ENCODE measurements around the gene RANGAP1. TPM values are rescaled to one million over a fixed set of nuclear protein-coding genes. Genes with fewer than 3 reads are reported as not detected.

RANGAP1 gene
- total RNA-seq, 2 experiments from 2014 or later: 108 to 119 TPM

DNA sequence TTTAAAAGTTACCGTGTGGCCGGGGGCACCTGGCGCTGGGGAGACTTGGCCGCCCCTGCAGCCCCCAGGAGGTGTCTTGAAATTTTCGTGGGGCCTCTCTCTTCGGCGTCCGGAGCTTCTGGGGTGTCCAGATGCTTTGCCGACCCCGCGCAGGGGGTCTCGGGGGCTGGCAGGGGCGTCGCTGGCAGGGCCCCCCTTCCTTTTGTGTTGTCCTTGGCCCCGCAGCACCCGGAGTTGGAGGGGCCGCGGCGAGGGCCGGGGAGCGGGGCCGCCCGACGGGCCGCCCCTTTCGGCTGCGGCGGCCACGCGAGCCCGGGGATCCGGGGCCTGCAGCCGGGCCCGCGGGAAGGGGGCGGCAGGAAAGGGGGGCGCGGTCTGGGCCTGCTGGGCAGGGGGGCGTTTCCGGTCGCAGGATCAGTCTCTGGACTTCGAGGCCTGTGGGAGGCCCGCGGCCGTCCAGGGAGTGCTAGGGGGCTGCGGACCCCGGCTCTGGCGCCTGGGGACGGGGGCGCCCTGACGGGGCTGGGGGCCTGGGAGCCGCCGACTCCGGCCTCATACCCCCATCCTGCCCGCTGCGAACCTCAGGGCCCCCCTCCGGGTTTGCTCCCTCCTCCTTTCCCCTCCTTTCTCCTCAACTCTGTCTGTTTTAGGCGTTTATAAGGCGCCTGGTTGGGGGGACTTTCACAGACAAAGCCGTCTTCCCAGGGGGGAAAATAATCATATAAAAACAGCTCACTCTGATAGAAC lies 16.2 kb upstream of the RANGAP1 start:
- H3K79me2 ChIP-seq (ENCODE audit: insufficient read depth, low read depth, low read length): peaks cover 56% of the 10 kb centered on the region
- H3K4me1 ChIP-seq (ENCODE audit: insufficient read depth, low read length, poor library complexity, severe bottlenecking): peaks cover 20% of the 10 kb centered on the region
- H3K9me2 ChIP-seq (ENCODE audit: insufficient read depth, low read length): no peaks in the 10 kb centered on the region
- peak overlapping the region; percentile 85 for H3K4me2 ChIP-seq (ENCODE audit: low read length)
- CTCF ChIA-PET (ENCODE audit: unreplicated experiment): no interaction called here
- POLR2A ChIA-PET: interaction anchor here (0.6 to 1.2 kb wide), 3 partner anchors 16 to 492 kb away, joined by 4 to 7 read pairs (median 5); partner anchors contain the start of gene RANGAP1
- peak; percentile 33 for DNase-seq (ENCODE audit: low spot score)
- no peak for TF ChIP-seq EZH2phosphoT487 (IDR thresholded peaks at IDR 0.05; ENCODE audit: borderline replicate concordance, low read depth, low read length)
- peak overlapping the region; percentile 99 for H3K4me3 ChIP-seq (ENCODE audit: low read depth, low read length, poor library complexity, severe bottlenecking)
- no TSS peak for BruUV-seq (replicated peaks)
- intact Hi-C loops (cut with micrococcal nuclease; ENCODE audit: unreplicated experiment): loop anchor here (10.0 kb wide), 1 partner anchor 83 kb away; the partner anchor contains the start of gene TEF
- no peaks in the 10 kb centered on the region for H4K20me1 ChIP-seq (ENCODE audit: insufficient read depth, low read length)
- peak overlapping the region; percentile 45 for H2AFZ ChIP-seq (ENCODE audit: low read length)
- no peaks in the 10 kb centered on the region for H3K9me3 ChIP-seq (ENCODE audit: low read length)
- peak overlapping the region; percentile 64 for H3K27ac ChIP-seq (ENCODE audit: low read depth, low read length, poor library complexity, severe bottlenecking)
- H3K36me3 ChIP-seq (ENCODE audit: insufficient read depth, low read length): peaks cover 21% of the 10 kb centered on the region

DNA sequence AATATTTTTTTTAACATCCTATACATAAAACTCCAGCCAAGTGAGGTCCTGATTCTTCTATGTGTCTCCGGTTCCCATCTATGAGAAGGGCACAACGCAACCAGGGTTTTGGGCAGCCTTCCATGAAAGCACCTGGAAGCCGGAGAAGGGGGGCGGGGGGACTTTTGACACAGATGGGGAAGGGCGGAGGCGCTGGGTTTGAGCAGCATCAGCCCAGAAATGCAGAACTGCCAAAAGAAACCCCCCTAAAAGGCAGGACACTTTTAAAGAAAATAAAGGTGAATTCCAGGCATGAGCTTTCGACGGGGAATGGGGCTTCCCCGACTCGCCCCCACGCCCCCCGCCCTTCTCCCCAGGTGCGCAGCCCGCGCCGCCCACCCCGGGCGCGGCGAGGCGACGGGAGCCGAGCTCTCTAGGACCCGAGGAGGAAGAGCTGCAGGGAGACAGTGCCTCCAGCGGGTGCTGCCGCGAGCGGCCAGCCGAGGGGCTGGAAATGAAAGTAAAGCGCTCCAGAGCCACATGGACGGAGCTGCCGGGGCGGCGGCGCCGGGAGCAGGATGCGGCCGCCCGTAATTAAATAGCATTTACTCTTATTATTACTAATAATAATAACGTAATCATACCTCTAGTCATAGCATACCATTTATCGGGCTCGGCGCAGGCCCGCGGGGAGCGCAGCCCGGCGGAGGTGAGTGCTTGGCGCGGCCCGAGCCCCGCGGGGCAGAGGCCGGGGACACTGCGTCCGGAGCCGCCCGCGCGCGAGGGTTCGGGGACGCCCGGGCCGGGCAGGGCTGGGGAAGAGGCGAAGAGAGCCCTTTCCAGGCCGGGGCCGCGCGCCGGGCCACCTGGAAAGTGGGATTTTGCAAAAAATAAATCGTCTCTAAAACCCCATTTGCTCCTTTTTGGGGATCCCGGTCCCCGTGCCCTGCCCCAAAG lies 15.4 kb upstream of the RANGAP1 start, which contains the start of gene ZC3H7B:
Gene ZC3H7B (plus strand): TSS at position 441 of the 936 bp plus-strand sequence. CDS start 19,136 bp downstream, outside the sequence.
- POLR2A ChIA-PET: interaction anchor here (0.8 to 1.2 kb wide), 4 partner anchors 13 to 358 kb away, joined by 3 to 7 read pairs (median 4); partner anchors contain the start of genes RANGAP1 and RBX1
- H3K36me3 ChIP-seq (ENCODE audit: insufficient read depth, low read length): peaks cover 19% of the 10 kb centered on the region
- no peaks in the 10 kb centered on the region for H4K20me1 ChIP-seq (ENCODE audit: insufficient read depth, low read length)
- H3K4me3 ChIP-seq (ENCODE audit: low read depth, low read length, poor library complexity, severe bottlenecking): peak within 1 kb of the TSS; percentile 99
- DNase-seq (ENCODE audit: low spot score): peak; percentile 92
- intact Hi-C loops (cut with micrococcal nuclease; ENCODE audit: unreplicated experiment): loop anchor here (10.0 kb wide), 1 partner anchor 83 kb away; the partner anchor contains the start of gene TEF
- peaks cover 50% of the 10 kb centered on the region for H3K79me2 ChIP-seq (ENCODE audit: insufficient read depth, low read depth, low read length)
- no peaks in the 10 kb centered on the region for H3K9me2 ChIP-seq (ENCODE audit: insufficient read depth, low read length)
- H3K4me2 ChIP-seq (ENCODE audit: low read length): peak within 1 kb of the TSS; percentile 85
- CTCF ChIA-PET (ENCODE audit: unreplicated experiment): no interaction called here
- H3K4me1 ChIP-seq (ENCODE audit: insufficient read depth, low read length, poor library complexity, severe bottlenecking): peaks cover 20% of the 10 kb centered on the region
- H2AFZ ChIP-seq (ENCODE audit: low read length): peak within 1 kb of the TSS; percentile 45
- no TSS peak for BruUV-seq (replicated peaks)
- H3K9me3 ChIP-seq (ENCODE audit: low read length): no peaks in the 10 kb centered on the region
- H3K27ac ChIP-seq (ENCODE audit: low read depth, low read length, poor library complexity, severe bottlenecking): peak within 1 kb of the TSS; percentile 64
- TF ChIP-seq, protein P1, sequence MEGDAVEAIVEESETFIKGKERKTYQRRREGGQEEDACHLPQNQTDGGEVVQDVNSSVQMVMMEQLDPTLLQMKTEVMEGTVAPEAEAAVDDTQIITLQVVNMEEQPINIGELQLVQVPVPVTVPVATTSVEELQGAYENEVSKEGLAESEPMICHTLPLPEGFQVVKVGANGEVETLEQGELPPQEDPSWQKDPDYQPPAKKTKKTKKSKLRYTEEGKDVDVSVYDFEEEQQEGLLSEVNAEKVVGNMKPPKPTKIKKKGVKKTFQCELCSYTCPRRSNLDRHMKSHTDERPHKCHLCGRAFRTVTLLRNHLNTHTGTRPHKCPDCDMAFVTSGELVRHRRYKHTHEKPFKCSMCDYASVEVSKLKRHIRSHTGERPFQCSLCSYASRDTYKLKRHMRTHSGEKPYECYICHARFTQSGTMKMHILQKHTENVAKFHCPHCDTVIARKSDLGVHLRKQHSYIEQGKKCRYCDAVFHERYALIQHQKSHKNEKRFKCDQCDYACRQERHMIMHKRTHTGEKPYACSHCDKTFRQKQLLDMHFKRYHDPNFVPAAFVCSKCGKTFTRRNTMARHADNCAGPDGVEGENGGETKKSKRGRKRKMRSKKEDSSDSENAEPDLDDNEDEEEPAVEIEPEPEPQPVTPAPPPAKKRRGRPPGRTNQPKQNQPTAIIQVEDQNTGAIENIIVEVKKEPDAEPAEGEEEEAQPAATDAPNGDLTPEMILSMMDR (conservative IDR thresholded peaks at IDR 0.05; ENCODE audit: low read length): peak; percentile 67
- no peak for TF ChIP-seq EZH2phosphoT487 (IDR thresholded peaks at IDR 0.05; ENCODE audit: borderline replicate concordance, low read depth, low read length)

DNA sequence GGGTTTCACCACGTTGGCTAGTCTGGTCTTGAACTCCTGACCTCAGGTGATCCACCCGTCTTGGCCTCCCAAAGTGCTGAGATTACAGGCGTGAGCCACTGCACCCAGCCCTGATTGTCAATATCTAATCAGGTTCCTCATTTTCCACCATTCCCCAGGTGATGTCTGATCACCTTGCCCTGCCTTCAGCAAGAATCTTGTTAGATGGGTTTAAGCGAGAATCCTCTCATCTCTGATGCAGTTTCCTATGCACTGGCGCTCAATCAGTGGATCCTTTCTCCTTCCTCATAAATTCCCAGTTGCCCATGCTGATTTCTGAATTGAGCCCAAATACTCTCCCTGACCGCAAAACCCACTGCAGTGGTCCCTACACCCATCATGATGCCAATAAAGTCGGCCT lies 14.7 kb upstream of the RANGAP1 start:
- peak overlapping the region; percentile 99 for H3K4me3 ChIP-seq (ENCODE audit: low read depth, low read length, poor library complexity, severe bottlenecking)
- H3K4me2 ChIP-seq (ENCODE audit: low read length): peak overlapping the region; percentile 85
- CTCF ChIA-PET (ENCODE audit: unreplicated experiment): no interaction called here
- H3K4me1 ChIP-seq (ENCODE audit: insufficient read depth, low read length, poor library complexity, severe bottlenecking): peaks cover 20% of the 10 kb centered on the region
- no peaks in the 10 kb centered on the region for H4K20me1 ChIP-seq (ENCODE audit: insufficient read depth, low read length)
- POLR2A ChIA-PET: interaction anchor here (0.9 to 1.2 kb wide), 3 partner anchors 12 to 349 kb away, joined by 3 to 7 read pairs (median 3); partner anchors contain the start of genes RANGAP1 and RBX1
- peaks cover 14% of the 10 kb centered on the region for H3K36me3 ChIP-seq (ENCODE audit: insufficient read depth, low read length)
- H3K9me3 ChIP-seq (ENCODE audit: low read length): no peaks in the 10 kb centered on the region
- TF ChIP-seq, protein P1 (conservative IDR thresholded peaks at IDR 0.05; ENCODE audit: low read length): no peak
- TF ChIP-seq EZH2phosphoT487 (IDR thresholded peaks at IDR 0.05; ENCODE audit: borderline replicate concordance, low read depth, low read length): no peak
- no TSS peak for BruUV-seq (replicated peaks)
- H3K9me2 ChIP-seq (ENCODE audit: insufficient read depth, low read length): no peaks in the 10 kb centered on the region
- H3K79me2 ChIP-seq (ENCODE audit: insufficient read depth, low read depth, low read length): peaks cover 43% of the 10 kb centered on the region
- peak overlapping the region; percentile 45 for H2AFZ ChIP-seq (ENCODE audit: low read length)
- H3K27ac ChIP-seq (ENCODE audit: low read depth, low read length, poor library complexity, severe bottlenecking): no peak overlapping the region
- DNase-seq (ENCODE audit: low spot score): no peak
- intact Hi-C loops (cut with micrococcal nuclease; ENCODE audit: unreplicated experiment): loop anchor here (10.0 kb wide), 1 partner anchor 84 kb away; the partner anchor contains the start of gene TEF

Measured in OCI-LY7 (cell line).